Esophagus mucosa (tissue), 1 donor: ENCODE data around the gene ATG2B. TPM values are rescaled to one million over a fixed set of nuclear protein-coding genes. Genes with fewer than 3 reads are reported as not detected.
"Not testable (repeated sequence)": the region's sequence is repeated elsewhere in the genome, so short reads cannot be mapped to it uniquely, and the experiment has no call there.

Experiments used
- ATAC-seq: fragments of 200-7000 bp; cut with Tn5 transposase; one replicate; pipeline ENCODE4 v1.9.1; 2020
- total RNA-seq: library from RNA; stranded (reverse); gene quantifications from one replicate; pipeline ENCODE4 v1.2.4, GENCODE V29; 2023
- donor health status: DM: yes; HTN: yes; CAD: no.

ATG2B gene
- total RNA-seq, 1 donor from 2014 or later, result 13.8 TPM

- ATAC-seq, result no peak
Observed at GRCh38 chr14:96250485-96250884, 112.7 kb downstream of the ATG2B start.

DNA sequence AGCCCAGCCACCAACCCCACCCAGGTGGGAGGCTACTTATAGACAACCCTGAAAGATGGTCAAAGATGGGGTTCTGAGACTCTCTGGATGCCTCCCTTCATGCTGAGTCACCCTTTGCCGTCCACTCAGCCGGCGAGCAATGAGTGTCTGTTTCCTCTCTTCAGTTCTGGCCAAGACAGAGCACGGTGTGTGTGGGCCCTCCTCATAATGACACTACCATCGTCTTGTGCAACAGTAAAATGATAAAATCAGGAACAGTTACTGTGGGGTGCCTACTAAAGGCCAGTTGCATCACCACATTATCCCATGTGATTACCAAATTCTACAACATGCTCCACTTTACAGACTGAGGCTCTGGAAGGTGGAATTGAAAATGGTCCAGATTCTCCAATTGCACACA, 114.1 kb downstream of the ATG2B start:
- peak; percentile 9 for ATAC-seq

GRCh38 chr14:96247031-96247430, 116.1 kb downstream of the ATG2B start:
- ATAC-seq, result no peak

- ATAC-seq, result peak; percentile 94
Observed at GRCh38 chr14:96246539-96246847, 116.6 kb downstream of the ATG2B start.

DNA sequence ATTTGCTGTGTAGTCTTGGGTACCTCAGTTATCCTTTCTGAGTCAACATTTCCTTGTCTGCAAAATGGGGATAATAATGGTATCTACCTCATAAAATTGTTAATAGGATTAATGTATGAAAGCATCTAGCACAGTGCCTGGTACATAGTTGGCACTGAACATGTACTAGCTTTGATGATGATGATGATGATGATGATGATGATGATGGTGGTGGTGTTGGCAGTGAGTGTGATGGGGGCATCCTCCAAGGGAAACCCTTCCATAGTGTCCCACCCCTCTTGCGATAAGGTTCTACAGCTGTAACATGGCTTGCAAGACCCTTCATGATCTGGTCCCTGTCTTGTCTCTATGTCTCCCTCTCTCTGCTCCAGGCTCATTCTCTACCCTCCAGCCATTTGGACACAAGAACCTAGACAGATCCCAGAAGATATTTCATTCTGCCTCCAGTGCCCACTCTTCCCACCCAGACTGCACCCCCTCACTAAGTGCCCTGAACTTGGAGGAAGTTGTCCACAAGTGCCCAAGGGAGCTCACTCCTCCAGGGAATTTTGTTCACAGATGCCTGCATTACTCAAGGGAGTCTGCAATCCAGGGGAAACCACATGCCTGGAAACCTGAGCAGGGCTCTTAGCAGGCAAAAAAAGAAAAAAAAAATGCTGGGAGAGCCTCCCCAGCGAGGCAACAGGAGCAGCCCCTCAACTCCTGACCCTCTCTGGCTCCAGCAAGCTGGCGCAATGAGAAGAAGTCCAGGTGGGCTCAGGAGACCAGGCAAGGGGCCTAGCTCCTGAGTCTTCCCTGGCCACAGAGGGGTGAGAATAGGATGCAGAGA, 117.2 kb downstream of the ATG2B start:
- ATAC-seq, result no peak

DNA sequence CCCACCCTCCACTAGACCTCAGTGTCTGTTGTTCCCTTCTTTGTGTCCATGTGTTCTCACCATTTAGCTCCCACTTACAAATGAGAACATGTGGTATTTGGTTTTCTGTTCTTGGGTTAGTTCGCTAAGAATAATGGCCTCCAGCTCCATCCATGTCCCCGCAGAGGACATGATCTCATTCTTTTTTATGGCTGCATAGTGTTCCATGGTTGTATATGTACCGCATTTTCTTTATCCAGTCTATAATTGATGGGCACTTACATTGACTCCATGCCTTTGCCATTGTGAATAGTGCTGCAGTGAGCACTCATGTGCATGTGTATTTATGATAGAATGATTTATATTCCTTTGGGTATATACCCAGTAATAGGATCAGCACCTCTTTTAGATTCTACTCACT, 118.1 kb downstream of the ATG2B start:
- not testable (repeated sequence) for ATAC-seq

DNA sequence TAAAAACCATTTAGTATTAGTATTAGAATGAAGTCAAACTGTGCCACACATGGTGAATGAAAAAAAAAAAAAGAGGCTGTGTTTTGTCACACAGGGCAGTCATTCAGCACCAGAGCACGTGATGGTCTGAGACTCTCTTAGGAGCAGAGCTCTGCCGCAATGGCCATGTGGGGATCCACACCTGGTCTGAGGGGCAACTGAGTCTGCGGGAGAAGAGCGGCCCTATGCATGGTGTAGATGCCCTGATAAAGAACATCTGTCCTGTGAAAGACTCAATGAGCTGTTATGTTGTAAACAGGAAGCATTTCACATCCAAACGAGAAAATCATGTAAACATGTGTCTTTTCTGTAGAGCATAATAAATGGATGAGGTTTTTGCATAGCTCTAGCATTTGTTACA, 119.4 kb downstream of the ATG2B start:
- no peak for ATAC-seq

- ATAC-seq, result no peak
Observed at GRCh38 chr14:96242126-96242525, 121.0 kb downstream of the ATG2B start.

DNA sequence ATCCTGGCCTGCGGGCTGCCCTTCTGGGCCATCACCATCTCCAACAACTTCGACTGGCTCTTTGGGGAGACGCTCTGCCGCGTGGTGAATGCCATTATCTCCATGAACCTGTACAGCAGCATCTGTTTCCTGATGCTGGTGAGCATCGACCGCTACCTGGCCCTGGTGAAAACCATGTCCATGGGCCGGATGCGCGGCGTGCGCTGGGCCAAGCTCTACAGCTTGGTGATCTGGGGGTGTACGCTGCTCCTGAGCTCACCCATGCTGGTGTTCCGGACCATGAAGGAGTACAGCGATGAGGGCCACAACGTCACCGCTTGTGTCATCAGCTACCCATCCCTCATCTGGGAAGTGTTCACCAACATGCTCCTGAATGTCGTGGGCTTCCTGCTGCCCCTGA, 122.5 kb downstream of the ATG2B start:
- ATAC-seq, result no peak

GRCh38 chr14:96239711-96240141, 123.4 kb downstream of the ATG2B start:
- ATAC-seq, result no peak

DNA sequence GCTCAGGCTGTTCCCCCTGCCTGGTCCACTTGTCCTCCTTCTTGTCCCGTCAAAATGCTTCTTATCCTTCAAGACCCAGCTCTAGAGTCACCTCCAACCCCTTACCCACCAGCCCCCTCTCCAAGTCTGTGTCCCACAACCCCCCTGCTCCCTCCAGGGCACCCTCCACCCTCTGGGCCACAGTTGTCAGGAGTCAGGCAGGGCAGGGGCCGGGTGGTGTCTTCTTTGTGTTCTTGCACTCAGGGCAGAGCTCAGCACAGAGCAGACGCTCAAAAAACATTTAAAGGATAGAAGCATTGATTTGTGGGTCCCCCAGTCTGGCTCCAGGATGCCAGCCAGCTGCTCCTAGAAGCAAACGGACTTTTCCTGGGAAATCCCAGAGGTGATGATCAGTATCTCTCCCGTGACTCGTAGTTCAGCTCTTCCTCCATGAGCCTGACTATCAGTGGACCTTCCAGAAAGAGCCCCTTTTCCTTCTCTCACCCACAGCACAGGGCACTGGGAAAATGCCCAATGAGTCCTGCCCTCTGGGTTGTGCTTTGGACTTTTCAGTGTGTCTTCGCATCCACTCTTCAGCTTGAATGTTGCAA, 124.4 kb downstream of the ATG2B start:
- ATAC-seq, result no peak

DNA sequence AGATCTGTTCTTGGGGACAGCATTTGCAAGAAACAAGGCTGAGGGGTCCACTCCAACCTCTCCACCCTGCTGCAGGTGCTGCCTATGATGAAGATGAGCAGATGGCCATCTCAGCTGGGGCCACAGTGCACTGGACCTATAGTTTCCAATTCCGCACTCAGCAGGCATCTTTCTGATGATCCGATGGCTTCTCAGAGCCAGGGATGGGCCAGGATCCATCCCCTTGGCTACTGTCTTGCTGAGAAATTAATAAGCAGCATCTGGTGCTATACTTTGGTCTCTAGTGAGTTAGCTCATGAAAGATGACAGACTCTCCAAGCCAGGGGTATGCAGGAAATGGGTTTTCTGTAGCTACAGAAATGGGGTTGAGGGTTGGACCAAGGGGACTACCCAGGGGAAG, 125.5 kb downstream of the ATG2B start:
- no peak for ATAC-seq

GRCh38 chr14:96235426-96235825, 127.7 kb downstream of the ATG2B start:
- ATAC-seq, result no peak

GRCh38 chr14:96233661-96234060, 129.5 kb downstream of the ATG2B start:
- no peak for ATAC-seq

DNA sequence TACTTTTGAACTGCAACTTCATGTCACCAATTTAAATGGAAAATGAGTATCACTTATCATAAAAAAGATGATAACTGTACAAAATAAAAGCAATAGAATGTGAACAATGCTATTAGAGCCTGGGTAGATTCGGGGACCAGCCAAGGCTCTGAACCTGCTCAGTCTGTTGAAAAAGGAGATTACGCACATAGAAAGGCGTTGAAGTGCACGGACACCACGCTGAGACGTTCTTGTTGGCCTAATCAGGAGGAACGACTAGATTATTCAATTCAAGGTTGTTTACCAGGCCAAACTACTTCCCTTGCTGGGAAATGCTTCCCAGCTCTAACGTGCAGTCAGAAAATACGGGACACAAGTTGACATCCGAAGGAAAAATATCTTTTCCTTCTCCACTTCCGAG, 130.6 kb downstream of the ATG2B start:
- ATAC-seq, result no peak

DNA sequence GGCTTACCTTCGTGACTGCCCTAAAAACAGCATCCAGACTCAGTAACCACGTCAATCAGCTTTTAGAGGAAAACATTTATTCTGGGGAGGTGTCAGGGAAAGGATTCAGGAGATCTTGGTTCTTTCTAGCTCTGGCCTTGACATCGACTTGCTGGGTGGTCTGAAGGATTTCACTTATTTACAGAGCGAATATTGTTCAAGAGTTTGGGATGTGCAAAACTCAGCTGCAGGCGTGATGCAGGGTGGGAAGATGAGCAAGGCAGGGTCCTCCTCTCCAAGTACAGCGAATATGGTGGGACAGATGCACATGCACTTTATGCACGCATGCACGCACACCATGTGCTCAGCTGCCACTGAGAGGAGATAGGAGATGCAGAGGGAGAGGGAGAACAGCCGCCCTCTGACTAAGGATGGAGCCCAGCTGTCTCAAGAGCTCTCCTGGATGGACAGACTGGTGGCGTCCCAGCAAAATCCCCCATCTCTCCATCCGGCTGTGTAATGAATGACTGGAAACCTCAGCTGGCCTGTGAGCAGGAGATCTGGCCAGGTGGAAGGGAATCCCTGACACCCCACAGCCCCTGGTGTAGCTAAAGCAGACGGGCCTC, 131.5 kb downstream of the ATG2B start:
- no peak for ATAC-seq

DNA sequence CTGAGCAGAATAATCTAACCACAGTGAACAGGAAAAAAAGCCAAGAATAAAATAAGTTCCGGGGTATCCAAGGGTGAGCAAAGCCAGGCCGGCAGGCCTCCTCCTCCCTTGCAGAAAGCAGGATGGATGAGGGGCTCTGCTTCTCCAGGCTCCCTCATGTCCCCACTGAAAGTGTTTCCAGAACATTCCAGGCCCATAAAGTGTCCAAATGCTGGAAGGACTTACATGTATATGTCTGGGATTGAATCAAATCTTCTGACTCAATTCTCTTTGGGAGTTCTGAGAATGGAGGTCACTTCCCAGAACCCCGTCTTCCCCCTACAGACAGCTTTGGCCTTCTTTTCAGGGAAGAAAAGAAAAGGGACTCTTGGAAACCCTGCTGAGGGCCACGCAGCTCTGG, 132.1 kb downstream of the ATG2B start:
- no peak for ATAC-seq

DNA sequence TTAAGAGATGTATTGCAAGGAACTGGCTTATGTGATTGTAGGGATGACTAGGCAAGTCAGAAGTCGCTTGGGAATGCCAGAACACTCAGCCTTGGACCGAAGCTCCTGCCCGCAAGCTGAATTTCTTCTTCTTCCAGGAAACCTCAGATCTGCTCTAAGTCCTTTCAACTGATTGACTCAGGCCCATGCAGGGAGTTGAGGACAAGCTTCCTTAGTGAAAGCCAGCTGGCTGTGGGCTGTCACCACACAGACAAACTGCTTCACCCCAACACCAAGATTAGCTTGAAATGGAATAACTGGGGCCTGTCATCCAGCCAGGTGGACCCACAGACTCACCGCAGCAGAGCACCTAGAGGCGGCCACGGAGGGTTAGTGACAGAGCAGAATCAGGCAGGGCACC, 133.8 kb downstream of the ATG2B start:
- ATAC-seq, result no peak

Other genes with a start within 250 kb of the ATG2B start
- 22.1 TPM for gene BDKRB2, start 158.5 kb downstream of the ATG2B start, total RNA-seq
- gene BDKRB1, start 107.1 kb downstream of the ATG2B start, total RNA-seq, result 6.1 TPM
- 41.8 TPM for gene GSKIP, start 185 bp upstream of the ATG2B start, total RNA-seq
- gene AK7, start 28.8 kb upstream of the ATG2B start, total RNA-seq, result 2.7 TPM
- gene PAPOLA, start 139.0 kb upstream of the ATG2B start, total RNA-seq, result 88.5 TPM